COR-L47 (cell line): Measurements from ENCODE around the gene CCNI.
"Not testable (repeated sequence)": the region's sequence is repeated elsewhere in the genome, so short reads cannot be mapped to it uniquely, and the experiment has no call there.

Experiments
- DNase-seq: peaks from one replicate; lab custom pipeline; 2025; lab: John Stamatoyannopoulos, UW

CCNI gene, protein sequence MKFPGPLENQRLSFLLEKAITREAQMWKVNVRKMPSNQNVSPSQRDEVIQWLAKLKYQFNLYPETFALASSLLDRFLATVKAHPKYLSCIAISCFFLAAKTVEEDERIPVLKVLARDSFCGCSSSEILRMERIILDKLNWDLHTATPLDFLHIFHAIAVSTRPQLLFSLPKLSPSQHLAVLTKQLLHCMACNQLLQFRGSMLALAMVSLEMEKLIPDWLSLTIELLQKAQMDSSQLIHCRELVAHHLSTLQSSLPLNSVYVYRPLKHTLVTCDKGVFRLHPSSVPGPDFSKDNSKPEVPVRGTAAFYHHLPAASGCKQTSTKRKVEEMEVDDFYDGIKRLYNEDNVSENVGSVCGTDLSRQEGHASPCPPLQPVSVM

DNA sequence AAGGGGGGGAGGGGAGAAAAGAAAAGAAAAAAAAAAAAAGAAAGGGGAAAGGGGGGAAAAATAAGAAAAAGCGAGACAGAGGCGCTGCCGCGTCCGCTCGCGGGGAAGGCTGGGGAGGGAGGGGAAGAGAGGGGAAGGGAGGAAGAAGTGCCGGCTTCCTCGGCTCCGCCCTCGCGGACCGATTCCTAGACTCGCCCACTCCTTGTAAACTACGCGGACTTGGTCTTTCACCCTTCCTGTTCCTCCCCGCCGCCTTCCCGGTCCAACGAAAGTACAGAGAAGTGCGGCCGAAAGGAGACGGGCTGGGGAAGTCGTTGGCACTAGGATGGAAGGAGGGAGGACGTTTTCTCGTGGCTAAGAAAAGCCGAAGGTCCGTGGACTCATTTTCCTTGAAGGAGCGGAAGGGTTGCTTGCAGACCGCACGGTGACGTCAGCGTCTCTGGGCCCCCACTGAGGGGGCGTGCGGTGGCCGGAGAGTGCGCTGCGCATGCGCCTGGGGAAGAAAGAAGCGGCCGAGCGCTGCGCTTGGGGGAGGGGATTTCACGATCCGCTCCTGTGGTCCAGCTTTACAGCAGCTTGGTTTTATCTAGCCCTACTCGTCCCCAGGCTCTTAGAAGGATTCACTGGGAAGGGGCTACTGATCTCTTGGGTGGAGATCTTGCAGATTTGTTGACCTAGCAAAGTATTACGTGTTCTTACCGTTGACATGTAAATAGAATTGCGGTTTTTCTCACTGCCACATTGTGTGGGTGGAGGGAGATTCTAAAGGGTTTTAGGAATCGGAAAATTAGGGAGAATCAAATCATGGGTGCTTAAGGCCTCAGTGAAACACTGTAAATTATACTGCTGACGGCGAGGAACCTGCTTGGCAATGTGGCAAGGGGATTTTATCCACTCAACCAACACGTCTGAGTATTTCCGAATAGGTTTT lies at the start of gene CCNI:
CCNI (minus strand) TSS at position 121 of the 931 bp plus-strand sequence. CDS start 9,627 bp downstream, outside the sequence.
- peak; percentile 95 for DNase-seq

DNA sequence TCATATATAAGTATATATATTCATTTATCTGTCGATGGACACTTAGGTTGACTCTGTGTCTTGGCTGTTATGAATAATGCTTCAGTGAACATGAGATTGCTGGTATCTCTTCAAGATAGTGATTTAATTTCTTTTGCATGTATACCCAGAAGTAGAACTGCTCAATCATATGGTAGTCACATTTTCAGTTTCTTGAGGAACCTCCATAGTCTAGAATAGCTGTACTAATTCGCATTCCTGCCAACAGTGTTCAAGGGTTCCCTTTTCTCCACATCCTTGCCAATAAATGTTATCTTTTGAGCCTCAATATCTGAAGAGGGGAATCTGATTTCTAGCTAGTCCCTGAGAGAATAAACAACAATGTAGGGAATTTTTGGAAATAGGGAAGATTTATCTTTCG lies 48.8 kb upstream of the CCNI start:
- DNase-seq: no peak

DNA sequence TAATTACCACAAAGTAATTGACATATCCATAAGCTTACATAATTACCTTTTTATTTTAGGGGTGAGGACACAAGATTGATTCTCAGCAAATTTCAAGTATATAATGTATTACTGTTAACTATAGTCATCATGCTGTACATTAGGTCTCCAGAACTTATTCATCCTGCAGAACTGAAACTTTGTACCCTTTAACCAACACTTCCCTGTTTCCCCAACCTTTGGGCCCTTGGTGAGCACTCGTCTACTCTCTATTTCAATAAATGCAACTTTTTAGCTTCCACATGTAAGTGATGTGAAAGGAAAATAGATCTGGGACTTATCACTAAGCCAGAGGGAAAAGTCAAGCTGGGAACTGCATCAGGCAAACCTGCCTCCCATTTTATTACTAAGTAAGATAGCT lies 47.6 kb upstream of the CCNI start:
- no peak for DNase-seq

DNA sequence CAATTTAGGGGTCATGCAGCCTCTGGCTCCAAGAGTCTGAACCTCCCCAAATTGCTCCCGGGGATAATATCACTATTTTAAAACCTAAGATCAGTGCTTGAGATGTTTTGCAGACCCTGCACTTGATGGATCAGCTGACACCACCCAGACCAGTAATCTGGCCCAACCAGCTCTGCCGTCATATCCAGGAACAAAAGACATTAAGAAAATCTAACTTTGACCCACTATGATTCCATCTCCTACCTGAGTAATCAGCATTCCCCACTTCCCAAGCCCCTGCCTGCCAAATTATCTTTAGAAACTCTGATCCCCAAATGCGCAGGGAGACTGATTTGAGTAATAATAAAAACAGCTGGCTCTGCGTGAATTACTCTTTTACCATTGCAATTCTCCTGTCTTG lies 46.9 kb upstream of the CCNI start:
- no peak for DNase-seq

DNA sequence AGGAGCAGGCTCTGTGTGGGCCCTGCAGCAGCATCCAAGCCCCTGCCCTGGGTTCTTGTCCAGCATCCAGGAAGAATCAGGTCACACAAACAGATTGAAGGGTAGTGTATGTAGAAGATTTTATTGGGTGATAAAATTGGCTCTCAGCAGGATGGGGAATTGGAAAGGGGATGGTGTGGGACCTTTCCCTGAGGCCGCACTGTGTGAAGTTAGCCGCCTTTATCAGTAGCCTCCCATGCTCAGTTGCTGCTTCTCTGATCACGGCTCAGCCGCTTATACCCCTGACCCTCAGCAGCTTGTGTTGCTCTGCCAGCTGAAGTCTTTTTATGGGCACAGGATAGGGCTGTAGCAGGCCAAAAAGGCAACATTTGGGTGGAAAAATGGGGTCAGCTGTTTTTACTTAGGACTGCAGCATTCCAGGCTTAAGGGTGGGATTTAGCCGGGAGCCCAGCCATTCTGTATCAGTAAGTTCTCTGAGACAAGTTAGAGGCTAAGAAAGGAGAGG lies 46.0 kb upstream of the CCNI start:
- DNase-seq: no peak

DNA sequence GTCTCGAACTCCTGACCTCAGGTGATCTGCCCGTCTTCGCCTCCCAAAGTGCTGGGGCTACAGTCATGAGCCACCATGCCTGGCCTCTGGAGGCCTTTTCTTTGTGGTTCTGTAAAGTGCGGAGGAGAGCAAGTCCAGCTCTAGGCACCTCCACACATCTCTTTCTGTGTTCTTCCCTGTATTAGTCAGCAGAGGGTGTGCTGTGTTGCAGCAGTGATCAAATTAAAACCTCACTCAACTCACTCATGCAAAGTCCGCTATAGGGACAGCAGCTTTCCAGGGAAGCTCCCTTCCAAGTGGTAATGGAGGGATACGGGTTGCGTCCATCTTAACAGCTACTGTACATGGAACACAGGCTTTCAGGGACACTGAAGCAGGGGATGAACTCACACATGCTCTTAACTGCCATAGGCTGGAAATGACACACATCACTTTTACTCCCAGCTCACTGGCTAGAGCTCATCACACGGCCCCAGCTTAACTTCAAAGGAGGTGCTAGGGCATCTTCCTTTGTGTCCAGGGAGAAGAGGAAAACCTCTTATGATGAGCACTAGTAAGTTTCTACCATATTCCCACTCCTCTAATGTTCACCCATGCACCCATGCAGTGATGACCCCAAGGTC lies 45.2 kb upstream of the CCNI start:
- no peak for DNase-seq

DNA sequence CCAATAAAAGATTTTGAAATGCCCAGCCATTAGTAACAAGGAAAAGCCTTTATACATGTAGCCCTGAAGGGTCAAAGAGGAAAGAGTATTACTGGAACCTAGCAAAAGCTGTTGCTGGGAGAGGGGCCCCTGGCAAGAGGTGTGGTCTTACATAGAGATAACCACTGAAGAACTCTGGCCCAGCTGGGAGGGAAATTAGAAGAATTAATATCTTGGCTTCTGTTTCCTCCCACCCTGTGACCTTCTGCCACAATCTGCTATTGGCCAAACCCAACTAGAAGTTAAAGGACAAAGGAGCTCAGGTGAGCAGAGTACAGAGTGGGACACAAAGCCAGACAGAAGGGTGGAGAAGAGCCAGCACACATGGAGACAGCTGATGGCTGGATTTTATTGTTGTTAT lies 41.9 kb upstream of the CCNI start:
- DNase-seq: no peak

DNA sequence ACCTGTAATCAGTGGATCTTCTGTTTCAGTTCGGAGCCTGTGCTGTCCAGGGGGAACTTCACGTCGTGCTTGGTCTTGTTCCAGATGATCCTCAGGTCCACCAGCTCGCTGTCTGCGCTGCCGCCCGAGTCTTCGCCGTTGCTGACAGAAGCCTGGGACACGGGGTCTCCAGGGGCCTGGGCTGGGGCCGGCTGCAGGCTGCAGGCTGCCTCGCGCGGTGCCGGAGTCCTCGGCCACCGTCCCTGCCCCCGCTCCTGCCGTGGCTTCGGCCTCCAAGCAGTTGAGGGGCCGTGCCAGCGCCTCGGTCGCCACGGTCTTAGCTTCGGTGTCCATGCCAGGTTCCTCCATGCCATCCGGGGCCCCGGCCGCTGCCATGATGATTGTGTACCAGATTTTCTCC lies 37.3 kb upstream of the CCNI start:
- no peak for DNase-seq

DNA sequence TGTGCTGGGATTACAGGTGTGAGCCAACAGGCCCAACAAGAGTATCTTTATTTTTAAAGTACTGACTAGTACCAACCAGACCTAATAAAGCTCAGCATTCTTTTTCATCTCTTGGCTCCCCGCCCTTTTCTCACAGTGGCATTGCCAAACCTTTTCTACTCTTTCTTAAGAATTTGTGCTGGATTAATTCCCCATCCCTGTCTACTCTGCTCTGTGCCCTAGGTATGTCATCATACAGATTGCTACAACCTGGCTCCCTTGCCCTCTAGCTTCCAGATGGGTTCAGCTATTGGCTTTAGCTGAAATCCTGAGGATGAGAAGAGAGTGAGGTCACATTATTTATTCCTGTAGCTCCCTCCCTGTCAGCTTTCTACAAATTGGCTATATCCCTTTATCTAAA lies 34.9 kb upstream of the CCNI start:
- DNase-seq: no peak

DNA sequence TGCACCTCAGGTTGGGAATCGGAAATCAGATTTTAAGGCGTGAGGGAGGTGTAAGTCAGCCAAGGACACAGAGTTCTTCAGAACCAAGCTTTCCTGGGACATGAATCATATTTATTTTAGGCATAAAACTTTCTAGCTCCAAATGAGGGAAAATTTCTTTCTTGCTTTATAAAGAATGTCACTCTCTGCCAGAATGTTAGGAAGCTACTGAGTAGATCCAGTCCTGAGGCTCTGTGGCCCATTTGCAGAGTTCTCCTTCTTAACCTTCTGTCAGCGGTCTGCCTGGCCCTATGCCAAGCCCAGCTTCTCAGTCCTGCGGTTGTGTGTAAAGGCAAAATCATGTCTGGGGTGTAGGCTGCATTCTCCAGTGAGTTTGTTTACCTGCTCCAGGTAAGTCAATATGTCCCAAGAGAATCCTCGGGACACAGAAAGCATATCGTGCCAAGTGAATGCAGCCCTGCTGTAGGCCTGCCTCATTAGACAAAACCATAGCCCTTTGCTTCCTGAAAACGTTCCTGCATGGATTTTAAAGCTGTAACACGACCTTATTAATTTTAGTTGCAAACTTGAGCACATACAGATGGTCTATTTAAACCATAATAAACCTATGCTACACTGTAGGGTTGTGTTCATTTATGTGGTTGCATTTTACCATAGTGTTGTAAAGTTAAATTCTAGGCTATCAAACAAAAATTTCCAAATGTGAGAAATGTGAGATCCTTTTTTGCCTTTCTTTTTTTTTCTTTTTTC lies 29.2 kb upstream of the CCNI start:
- DNase-seq: peak; percentile 26

DNA sequence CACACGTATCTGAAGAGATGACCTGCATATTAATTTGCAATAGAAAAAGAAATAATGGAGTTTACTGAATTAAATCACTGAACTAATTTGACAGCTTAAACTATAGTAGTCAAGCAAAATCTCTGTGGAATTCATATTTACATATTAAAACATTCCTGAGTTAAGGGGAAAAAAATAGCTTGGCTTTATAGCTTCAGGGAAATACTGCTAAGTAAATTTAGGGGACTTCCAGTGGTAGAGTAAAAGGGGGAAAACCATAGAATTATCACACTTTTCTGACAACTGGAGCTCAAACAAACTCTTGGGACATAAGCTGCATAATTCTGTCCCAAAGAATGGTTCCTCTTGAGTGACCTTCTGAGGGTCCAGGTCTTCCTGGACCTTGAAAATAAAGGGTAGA lies 28.6 kb upstream of the CCNI start:
- no peak for DNase-seq

DNA sequence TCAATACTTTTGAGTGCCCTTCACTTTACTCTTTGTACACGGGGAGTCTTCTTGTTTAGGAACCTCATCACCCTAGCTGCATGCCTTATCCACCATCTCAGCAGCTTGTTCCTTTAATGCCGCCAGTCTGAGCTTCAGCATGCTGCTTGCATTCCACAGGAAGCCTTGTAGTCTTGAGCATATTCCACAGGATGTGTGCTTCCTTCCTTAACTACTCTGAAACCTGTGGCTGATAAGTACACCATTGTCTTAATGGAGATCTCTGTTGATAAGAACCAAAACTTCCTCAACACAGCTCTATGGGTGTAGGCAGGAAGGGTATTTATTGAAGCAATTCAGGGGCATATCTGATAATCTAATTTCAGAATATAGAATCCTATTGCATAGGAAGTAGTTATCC lies 24.4 kb upstream of the CCNI start:
- DNase-seq: no peak

DNA sequence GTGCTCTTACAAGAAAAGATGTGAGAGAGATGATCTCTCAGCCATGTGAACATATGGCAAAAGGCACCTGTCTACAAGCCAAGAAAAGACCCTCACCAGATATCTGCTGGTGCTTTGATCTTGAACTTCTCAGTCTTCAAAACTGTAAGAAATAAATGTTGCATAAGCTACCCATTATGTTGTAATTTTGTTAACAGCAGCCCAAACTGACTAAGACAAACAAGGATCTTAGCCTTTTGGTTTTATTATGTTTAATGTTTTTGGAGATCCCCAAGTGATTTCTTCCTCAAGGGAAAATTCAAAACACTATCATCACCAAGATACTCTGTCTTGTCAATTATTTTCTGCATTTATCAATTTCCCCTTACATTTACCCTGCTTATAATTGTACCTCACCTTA lies 21.8 kb upstream of the CCNI start:
- no peak for DNase-seq

DNA sequence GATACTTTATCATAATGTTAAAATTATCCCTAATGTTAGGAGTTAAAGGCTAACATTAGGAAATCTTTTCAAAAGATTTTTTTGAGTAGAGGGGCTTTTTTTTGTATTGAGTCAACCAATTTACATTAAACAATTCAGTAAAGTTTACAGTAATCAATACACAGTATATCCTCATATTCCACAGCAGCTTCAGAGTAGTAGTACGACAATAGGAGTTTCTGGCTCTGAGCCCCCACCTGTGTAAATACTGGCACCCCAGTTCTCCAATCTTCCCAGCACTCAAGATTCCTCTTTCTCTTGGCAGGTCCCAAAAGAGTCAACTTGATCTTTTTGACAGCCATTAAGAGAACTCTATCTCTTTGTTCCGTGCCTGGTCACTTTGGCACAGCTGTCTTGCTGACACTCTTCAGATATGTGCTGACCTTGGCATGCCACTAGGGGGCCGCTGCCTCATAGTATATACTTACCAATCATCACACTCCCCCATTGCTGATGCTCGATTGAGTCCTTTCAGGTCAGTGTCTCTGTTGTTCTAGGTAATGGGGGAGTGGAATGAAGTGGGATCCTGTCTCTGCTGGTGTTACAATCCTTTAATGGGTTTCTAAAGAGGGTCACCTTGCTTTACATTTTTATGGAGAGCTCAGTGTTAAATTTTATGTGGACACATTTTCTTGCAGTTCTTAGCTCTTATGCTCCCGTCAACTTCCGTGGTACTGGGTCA lies 19.5 kb upstream of the CCNI start:
- DNase-seq: peak; percentile 58

DNA sequence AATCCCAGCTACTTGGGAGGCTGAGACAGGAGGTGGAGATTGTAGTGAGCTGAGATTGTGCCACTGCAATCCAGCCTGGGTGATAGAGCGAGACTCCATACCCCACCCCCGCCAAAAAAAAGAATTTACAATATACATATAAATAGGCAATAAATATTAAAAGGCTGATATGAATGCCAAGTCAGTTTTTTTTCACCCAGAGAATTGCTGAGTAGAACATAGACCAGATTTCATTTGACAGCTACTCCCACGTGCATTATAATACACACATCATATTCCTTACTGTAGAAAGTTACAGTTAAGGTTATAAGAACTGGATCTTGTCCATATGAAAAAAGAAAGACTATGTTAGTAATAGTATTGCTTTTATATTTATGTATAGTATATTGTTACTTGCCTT lies 18.7 kb upstream of the CCNI start:
- DNase-seq: no peak

DNA sequence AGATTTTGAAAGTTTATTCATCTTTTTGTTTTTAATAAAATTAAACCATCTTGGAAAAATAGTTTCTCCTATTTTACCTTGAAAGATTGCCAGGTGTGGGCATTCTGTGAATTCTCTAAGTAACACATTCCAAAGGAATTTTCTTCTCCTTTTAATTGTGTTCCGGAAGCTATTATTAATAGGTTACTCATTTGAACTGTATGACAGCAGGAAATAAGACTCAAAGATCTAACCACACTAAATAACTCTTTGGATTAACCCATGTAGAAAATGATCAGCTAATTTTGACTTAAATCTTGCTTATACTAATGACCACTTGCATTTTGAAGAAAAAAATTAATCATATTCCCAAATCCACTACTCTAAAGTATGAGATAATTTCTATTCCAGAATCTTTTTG lies 17.6 kb upstream of the CCNI start:
- no peak for DNase-seq

DNA sequence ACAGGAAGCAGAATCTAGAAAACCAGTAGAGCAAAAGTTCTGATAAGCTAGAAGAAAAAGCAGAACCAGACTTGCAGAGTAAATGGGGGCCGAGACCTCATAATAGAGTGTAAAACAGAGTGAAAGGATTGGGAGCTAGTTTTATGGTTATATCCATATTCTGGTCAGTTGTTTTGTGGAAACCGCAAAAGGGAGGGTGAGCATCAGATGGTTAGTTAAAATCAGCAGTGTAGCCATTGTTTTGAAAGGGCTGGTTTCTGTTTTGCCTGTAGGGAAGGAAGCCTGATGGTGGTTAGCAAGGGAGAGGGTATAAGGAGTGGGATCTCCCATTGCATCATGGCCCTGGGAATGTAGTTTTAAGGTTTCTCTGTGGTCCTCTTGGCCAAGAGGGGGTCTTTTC lies 17.2 kb upstream of the CCNI start:
- DNase-seq: no peak

DNA sequence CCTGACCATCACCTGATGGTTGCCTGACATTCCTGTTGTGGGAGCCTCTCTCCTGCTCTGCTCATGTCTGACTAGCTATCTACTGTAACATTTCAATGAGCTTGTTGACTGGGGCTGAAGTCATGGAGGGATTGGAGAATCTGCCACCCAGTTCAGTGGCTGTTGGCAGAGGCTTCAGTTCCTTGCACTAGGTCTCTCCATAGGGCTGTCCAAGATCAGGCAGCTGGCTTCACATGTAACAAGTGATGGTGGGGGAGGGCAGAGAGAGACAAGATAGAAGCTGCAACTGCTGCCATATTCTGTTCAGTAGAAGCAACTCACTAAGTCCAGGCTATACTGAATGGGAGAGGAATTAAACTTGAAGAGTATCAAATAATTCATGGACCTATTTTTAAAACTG lies 14.1 kb upstream of the CCNI start:
- DNase-seq: no peak

DNA sequence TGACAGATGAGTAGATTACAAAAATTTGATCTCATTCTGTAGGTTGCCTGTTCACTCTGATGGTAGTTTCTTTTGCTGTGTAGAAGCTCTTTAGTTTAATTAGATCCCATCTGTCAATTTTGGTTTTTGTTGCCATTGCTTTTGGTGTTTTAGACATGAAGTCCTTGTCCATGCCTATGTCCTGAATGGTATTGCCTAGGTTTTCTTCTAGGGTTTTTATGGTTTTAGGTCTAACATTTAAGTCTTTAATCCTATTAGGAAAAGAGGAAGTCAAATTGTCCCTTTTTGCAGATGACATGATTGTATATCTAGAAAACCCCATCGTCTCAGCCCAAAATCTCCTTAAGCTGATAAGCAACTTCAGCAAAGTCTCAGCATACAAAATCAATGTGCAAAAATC lies 11.2 kb upstream of the CCNI start:
- DNase-seq: not testable (repeated sequence)

DNA sequence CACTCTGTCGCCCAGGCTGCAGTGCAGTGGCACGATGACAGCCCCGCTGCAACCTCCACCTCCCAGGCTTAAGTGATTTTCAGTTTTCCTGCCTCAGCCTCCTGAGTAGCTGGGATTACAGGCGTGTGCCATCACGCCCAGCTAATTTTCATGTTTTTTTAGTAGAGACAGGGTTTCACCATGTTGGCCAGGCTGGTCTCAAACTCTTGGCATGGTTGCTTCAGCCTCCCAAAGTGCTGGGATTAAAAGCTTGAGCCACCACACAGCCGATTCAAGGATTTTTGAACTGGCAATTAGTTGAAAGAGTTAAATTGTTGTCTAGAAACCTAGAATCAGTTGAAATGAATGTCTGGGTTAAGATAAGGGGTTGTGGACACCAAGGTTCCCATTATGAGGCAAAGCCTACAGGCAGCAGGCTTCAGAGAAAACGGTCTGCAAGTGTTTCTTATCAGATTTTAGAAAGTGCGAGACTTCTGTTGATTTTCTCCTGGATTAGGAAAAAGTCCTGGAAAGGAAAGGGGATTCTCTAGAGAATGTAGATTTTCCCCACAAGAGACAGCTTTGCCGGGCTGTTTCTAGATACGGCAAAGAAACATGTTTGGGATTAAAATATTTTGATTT lies 8.3 kb upstream of the CCNI start:
- no peak for DNase-seq
